ENCODE results near the gene RPS19BP1.
"Not testable (repeated sequence)": the region's sequence is repeated elsewhere in the genome, so short reads cannot be mapped to it uniquely, and the experiment has no call there.

The RPS19BP1 gene

DNA sequence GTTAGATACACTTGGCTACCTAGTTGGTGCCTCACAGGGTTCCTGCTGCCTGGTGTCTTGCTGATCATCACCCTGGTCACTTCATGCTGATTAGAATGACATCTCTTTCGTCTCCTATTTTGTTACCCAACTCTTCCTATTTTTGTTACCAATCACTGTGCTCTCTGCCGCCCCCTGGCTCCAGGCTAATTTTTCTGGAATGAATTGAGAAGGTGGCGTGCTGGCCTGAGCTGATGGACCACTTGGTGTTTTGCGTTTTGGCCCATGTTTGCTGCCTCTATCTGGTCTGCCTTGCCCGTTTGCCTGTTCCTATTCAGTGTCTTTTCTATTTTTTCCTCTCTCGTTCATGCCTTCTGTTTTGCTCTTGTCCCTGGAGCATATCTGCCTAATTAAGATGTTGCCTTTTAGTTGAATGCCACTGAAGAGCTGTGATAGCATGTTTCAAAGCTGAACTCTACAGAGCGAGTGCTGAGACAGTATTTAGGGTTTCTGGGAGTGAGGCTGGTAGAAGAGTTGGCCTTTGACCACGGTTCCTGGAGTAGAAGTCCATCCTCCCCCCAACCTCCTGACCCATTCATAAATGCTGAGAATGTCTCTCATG is 18.1 kb downstream of the RPS19BP1 start:
- no peak for DNase-seq (ENCODE audit: low read depth in 3 of 3)

DNA sequence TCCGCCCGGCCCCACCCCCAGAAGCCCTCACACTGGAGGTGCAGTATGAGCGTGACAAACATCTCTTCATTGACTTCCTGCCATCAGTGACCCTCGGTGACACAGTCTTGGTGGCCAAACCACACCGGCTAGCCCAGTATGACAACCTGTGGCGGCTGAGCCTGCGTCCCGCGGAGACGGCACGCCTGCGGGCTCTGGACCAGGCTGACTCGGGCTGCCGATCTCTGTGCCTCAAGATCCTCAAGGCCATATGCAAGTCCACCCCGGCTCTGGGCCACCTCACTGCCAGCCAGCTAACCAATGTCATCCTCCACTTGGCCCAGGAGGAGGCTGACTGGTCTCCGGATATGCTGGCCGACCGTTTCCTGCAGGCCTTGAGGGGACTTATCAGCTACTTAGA is 18.8 kb downstream of the RPS19BP1 start:
- DNase-seq (ENCODE audit: low read depth in 3 of 3) = no peak

DNA sequence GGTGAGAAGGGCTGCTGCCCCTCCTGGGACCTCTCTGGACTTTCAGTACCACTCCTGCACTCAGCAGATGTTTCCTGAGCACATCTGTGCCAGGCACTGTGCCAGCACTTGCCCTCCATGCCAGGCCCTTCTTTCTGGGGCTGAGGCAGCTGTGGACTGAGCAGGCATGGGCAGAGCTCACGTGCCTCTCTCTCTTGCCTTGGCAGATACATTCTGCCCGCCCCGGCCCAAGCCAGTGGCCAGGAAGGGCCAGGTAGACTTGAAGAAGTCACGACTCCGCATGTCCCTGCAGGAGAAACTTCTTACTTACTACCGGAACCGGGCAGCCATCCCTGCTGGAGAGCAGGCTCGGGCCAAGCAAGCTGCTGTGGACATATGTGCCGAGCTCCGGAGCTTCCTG is 20.5 kb downstream of the RPS19BP1 start:
- DNase-seq (ENCODE audit: low read depth in 3 of 3) = no peak

DNA sequence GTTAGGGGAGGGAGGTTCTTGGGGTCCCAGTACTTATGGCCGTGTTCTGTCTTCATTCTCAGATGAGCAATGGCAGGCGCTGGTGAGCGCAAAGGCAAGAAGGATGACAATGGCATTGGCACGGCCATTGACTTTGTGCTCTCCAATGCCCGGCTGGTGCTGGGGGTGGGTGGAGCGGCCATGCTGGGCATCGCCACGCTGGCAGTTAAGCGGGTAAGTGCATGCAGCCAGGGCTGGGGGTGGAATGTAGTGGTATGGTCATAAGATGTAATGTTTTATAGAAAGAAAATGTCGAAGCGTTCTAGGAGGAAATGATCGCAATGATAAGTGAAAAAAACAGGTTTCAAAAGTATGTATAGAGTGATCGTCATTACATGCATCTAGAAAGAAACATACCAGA is 21.3 kb downstream of the RPS19BP1 start:
- no peak for DNase-seq (ENCODE audit: low read depth in 3 of 3)

DNA sequence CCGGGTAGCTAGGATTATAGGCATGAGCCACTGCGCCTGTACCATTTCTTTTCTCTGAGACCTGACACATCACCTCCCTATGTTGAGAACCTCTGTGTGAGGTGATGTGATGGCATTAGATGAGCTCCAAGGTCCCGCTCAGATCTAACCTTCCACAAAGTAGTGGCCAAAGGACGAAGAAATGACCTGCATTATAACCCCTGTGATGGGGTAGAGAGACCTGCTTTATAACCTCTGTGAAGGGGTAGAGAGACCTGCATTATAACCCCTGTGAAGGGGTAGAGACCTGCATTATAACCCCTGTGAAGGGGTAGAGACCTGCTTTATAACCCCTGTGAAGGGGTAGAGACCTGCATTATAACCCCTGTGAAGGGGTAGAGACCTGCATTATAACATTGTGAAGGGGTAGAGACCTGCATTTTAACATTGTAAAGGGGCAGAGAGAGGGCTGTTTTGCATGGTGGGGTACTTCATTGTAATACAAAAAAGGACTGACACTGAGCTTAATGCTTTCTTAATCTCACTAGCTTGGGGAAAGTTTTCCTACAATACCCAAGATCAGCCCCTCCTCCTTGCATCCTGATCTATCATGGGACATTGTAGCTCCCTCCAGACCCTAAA is 21.9 kb downstream of the RPS19BP1 start:
- no peak for DNase-seq (ENCODE audit: low read depth in 3 of 3)

DNA sequence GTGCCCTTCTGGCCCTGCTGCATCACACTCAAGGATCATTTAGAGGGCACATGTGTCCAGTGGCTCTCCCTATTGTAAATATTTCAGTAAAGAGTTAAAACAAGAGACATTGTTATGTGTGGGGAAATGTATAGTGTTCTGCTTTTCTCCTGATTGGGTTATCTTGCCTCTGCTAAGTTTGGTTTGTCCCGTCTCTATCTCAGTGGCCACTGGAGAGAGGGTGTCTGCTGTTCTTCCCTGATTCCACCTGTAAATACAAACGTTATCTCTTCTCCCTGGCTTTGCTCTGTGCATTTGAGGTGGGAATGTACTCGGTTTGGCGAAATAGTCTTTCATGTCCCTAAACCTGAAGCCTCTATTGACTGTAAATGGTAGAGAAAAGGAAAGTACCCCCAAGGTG is 24.2 kb downstream of the RPS19BP1 start:
- no peak for DNase-seq (ENCODE audit: low read depth in 3 of 3)

DNA sequence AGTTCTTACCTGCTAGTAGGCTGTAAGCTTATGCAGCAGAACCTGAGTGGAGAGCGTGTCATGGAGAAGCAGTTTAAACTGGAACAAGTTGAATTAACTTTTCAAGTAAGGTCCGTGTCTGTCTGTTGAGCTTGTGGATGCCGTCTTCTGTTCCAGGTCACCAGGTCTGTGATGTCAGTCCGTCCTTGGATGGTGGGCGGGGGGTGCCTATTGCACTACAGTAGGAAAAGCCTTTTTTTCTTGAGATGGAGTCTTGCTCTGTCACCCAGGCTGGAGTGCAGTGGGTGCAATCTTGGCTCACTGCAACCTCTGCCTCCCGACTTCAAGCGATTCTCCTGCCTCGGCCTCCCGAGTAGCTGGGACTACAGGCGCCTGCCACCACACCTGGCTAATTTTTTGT is 25.5 kb downstream of the RPS19BP1 start:
- DNase-seq (ENCODE audit: low read depth in 3 of 3) = not testable (repeated sequence)

DNA sequence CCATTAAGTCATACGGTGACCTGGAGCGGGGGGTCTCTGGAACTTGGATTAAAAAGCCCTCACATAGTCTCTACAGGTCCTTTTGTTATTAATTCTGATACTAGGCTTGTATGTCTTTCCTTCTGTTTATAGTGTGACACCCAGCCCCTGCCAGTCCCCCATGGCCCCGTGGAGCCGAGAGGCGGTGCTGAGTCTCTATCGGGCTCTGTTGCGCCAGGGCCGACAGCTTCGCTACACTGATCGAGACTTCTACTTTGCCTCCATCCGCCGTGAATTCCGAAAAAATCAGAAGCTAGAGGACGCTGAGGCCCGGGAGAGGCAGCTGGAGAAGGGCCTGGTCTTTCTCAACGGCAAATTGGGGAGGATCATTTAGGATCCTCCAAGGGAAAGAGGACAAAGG is 28.5 kb downstream of the RPS19BP1 start:
- DNase-seq (ENCODE audit: low read depth in 3 of 3) = no peak

DNA sequence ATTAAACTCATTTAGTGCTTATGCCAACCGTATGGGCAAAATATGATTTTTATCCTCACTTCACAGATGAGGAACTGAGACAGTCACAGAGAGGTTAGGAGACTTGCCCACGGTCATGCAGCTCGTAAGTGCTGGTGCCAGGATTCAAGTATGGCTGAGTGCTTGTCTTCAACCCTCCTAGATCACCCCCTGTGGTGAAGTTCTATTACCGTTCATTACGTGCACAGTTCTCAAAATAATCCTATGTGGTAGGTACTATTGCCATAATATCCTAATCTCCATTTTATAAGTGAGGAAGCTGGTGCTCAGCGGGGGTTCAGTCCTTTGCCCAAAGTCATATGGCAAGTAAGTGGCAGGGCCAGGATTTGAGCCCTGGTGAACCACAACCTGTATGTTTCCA is 28.9 kb downstream of the RPS19BP1 start:
- DNase-seq (ENCODE audit: low read depth in 3 of 3) = no peak

DNA sequence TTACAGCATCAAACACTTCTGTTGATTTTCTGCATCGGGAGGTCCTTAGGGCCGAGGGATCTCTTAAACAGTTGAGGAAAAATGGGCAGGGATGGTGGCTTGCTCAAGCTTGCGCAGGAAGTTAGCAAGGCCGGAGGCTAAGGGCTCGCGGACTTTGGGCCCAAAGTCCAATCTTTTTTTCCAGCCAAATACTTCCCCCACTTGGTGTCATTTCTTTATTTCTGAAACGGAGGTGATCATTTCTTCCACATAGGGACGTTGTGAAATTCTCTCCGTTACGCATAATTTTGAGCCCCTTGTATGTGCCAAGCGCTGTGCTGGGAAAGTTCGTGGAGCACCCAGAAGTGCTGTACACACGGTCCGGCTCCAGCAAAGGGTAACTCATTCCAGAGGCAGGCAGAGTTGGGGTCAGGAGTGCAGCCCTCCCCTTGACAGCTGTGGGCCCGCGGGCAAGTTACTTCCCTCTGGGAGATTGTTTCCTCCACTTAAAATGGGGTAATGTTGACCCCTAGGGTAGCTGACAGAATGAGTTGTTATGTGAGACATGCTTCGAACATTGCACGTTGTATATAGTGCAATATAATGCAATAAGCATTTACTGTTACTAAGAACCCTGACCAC is 29.6 kb downstream of the RPS19BP1 start:
- no peak for DNase-seq (ENCODE audit: low read depth in 3 of 3)

DNA sequence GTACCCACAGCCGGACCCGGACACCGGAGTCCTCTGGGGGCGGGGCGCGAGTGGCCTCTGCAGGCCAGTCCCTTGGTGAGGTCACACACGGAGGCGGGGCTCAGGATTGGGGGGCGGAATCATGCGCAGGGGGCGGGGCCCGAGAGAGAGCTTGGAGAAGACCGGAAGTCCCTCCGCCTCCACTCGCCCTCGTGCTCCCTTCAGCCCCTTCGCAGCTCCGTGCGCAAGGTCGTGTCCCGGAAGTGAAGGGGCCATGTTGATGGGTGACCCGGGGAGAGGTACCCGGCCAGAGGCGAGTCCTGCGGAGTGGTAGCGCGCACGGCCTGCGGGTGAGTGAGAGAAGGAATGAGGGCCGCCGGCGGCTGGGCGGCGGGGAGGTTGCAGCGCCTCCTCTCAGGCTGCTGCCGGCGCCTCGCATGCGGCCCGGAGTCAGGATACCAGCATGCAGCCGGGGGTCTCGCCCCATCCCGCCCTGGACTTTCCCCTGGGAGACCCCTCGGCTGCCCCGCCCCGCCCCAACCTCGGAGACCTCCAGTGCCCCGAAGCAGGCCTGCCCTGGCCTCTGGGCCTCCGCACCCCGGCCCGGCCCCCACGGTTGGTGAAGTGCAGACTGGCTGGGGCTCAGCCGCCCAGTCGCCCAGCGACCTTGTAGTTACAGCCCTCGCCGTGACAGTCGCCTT is 30.3 kb downstream of the RPS19BP1 start, which contains the start of gene MIEF1:
Gene MIEF1, plus strand, starts transcription at position 182 of the 680 bp plus-strand sequence. CDS start 9,005 bp downstream, outside the sequence.
- DNase-seq (ENCODE audit: low read depth in 3 of 3) = peak; percentile 79 to 90 (median 87)

DNA sequence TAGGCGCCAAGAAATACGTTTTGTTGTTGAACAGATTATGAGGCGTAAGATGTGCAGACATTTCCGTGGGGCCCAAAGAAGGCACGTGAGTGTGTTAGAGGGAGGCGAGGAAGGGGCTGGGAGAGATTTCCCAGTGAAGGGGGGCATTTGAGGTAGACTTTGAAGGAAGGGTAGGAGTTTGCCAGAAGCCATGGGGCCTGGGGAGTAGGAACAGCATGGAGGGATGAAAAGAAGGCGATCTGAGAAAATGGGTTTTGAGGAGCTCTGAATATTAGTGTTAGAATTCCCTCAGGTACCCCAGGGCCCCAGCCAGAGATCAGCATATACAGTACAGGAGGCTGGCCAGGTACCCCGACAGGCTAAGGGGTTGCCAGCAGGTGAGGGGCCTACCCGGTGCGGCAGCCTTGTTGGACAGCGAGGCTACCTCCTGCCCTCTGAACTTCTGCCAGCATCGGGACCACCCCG is 30.9 kb downstream of the RPS19BP1 start:
- DNase-seq (ENCODE audit: low read depth in 3 of 3) = no peak

DNA sequence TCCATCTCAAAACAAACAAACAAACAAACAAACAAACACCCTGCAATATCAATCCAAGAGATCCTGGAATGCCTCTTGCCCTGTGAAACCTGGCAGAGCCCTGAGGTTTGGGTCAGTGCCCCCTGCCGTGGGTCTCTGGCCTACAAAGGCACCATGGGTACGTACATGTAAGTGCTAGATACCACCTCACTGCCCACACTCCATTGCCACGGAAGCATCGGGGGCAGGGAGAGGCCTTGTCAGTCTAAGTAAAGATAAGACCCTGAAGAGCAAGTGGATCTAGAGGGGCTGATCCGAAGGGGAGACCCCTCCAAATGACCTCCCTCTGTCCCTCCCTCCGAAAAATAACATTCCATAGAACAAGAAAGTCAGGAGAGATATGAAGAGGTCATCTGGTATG is 32.4 kb downstream of the RPS19BP1 start:
- no peak for DNase-seq (ENCODE audit: low read depth in 3 of 3)

DNA sequence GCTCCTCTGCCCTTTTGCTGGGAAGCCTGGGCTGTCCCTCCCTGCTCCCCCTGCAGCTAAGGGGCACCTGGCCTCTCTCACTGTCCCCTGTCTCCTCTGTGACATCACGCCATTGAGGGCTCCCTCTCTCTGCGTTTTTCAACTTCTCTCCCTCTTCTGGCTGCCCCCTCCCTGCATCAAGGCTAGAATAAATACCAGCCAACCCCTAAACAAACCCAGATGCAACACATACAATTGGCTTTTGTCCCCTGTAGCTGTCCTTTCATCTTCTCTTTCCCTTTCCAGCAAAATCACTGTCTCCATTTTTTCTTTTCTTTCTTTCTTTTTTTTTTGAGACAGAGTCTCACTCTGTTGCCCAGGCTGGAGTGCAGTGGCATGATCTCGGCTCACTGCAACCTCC is 33.7 kb downstream of the RPS19BP1 start:
- DNase-seq (ENCODE audit: low read depth in 3 of 3) = no peak

DNA sequence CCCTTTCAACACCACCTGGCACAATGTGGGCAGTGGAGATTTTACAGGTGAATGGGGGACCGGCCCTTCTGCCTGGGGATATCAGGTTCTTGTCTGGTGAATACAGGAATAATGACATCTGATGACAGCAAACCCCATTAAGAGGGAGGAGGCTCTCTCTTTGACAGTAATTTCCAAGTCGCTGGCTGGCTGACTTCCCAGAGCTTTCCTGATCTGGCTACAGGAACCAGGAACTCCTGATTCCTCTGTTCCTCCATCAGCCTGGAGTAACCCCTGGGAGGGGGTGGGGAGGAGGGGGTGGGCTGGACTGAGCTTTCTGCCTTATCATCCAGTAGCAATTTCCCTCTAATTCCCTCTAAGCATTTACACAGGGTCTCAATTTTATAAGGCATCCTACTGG is 34.2 kb downstream of the RPS19BP1 start:
- DNase-seq (ENCODE audit: low read depth in 3 of 3) = no peak

DNA sequence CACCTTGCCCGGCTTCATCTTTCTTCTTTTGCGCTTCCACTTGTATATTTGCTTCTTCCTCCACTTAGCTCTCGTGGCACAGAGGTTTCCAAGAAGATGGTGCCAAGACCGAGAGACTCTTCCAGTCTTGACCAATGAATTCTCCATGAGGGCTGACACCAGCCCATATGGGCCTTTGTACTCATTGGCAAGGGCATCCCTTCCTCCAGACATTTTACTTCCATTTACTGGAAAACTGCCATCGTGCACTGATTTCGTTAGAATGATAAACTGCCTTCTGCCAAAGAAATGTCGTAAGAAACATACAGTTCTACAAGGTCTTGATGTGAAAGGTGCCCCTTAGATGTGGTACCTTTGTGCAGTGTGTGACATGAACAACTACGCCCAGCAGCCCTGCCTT is 35.1 kb downstream of the RPS19BP1 start:
- DNase-seq (ENCODE audit: low read depth in 3 of 3) = no peak

DNA sequence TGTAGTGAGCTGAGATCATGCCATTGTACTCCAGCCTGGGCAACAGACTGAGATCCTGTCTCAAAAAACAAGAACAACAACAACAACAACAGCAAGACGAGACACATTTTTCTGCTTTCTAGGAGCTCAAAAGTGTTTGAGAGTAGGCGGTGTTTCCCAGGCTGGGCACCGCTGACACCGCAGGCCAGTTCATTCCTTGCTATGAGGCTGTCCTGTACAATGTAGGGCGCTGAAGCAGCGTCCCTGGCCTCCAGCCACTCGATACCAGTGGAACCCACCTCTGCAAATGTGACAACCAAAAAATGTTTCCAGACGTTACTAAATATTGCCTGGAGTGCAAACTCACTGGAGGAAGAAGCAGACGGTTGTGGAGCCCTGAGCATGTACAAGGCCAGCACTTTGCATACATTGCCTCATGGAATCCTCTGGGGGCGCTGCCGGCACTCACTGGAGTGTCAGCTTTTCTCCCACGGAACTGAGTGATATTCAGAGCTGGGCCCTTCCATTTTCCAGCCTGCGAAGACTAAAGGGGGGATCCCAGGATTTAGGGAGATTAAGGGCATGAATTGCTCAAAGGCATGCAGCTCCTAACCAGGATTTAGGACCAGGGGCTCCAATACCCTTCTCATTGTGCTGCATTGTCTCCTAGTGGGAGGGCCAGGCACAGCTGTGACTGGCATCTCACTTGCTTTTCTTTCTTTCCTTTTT is 36.3 kb downstream of the RPS19BP1 start:
- DNase-seq (ENCODE audit: low read depth in 3 of 3) = peak; percentile 32 to 45 (median 43)

DNA sequence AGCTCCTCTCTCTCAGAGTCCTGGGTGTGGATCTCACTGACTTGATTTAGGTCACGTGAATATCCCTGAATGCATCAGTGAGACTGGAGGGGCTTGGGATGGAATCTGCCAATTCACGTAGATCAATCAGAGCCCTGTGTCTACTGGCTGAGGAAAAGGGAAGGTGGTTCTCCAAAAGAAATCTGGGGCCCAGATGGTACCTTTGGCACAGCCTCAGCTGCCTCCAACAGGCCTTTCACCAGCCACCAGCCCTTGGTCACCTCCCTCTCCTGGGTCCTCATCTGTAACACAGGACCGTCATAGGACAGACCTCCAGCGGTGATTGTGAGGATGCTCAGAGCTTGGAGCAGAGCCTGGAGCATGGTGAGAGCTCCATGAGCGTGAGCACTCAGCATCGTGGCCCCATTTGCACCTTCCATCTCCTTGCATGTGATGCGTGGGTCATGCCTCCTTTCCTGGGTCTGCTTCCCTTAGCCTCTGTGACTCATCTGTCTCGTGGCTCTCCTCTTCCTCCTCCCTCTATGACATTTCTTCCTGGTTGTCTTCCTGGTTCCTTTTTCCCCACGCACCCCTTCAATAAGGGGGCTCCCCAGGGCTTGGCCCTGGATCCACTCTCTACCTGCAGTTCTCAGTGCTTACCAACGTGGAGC is 38.0 kb downstream of the RPS19BP1 start:
- DNase-seq (ENCODE audit: low read depth in 3 of 3) = no peak

DNA sequence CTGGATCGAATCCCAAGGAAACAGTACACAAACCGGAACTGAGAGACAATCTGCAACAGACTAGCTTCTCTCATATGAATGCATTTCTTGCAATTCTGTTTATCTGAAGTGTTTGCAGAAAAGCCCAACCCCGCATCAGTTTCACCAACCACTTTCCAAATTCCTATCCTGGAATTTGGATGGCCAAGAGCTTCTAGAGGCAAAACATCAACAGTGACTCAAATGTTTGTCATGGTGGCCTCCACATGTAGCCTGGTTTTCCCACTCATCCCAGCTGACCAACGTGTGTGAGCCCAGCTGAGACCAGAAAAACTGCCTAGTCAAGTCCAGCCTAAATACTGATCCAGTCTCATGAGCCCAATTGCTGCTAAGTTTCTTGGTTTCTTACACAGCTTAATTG is 38.8 kb downstream of the RPS19BP1 start:
- no peak for DNase-seq (ENCODE audit: low read depth in 3 of 3)

DNA sequence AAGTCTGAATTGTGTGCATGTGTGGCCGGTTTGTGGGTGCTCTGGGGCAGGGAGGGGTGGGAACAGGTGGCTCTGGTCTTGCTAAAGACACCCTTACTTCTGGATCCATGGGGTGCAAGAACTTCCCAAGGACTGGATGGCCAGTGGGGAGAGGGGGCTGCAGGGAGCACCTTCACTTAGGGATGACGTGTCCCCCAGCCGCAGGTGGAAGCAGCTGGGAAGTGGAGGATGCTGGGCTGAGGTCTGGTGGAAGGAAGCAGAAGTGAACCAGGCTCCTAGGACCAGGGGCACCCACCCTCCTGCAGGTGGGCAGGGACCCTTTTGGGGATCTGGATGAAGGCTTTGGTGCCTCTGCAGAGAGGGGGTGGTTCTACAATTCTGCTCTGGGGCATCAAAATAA is 40.4 kb downstream of the RPS19BP1 start:
- DNase-seq (ENCODE audit: low read depth in 3 of 3) = no peak

DNA sequence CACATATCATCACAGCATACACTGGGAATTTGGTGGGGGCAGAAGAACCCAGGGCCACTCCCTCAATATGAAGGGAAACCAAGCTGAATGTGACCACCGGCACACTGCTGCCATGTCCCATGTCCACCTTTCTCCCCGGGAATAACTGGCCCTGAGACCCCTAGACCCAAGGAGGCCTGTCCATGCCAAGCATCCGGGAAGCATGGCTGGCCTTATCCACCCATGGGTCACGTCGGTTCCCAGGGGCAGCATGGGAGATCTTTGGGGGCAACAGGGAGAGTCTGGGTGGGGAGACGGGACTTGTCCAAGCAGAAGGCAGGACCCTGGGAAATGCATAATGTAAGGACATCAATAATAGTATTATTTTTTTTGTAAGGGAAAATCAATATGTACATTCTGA is 40.9 kb downstream of the RPS19BP1 start:
- DNase-seq (ENCODE audit: low read depth in 3 of 3) = no peak
